Psoas muscle (tissue), 8 donors: ENCODE data around the gene MDM2. TPM values are rescaled to one million over a fixed set of nuclear protein-coding genes. Genes with fewer than 3 reads are reported as not detected.

ENCODE experiments used
- ATAC-seq, 4 donors: fragments of 200-7000 bp; cut with Tn5 transposase; one replicate each; pipeline ENCODE4 v1.9.1; 2020; ENCODE audit warnings: moderate library complexity in 3 of 4, mild to moderate bottlenecking in 2 of 4
- DNase-seq, 2 donors: peaks; one replicate each; pipeline ENCODE4 v3.0.0-alpha.2; 2020
- H3K27ac ChIP-seq: fragments of 200-600 bp; one replicate; pipeline ENCODE4 v1.8.0; 2022
- H3K27me3 ChIP-seq, 3 donors: fragments of 200-600 bp in 1 of 3; one replicate each; pipeline versions ENCODE4 v1.6.1 to v1.8.0; 2013 to 2022; ENCODE audit warnings: low read length in 2 of 3, mild to moderate bottlenecking in 2 of 3, moderate library complexity in 1 of 3; ENCODE audit not compliant: insufficient read depth in 3 of 3
- H3K36me3 ChIP-seq, 2 donors: fragments of 200-600 bp in 1 of 2; one replicate each; pipeline versions ENCODE4 v1.6.1 to v1.8.0; 2013 to 2022; ENCODE audit warnings: low read depth in 1 of 2, mild to moderate bottlenecking in 1 of 2, moderate library complexity in 1 of 2; ENCODE audit not compliant: insufficient read depth in 1 of 2
- H3K4me1 ChIP-seq: fragments of 200-600 bp; one replicate; pipeline ENCODE4 v1.8.0; 2022
- H3K4me3 ChIP-seq: fragments of 200-600 bp; one replicate; pipeline ENCODE4 v1.8.0; 2022; ENCODE audit warnings: mild to moderate bottlenecking
- H3K9me3 ChIP-seq: fragments of 200-600 bp; one replicate; pipeline ENCODE4 v1.8.0; 2022
- WGBS, 3 donors: extraction: QIAGEN DNeasy Blood & Tissue Kit; methylation state at CpG; one replicate each; pipeline versions ENCODE4 v1.1.6 to v1.1.7; 2013; 5-methylcytosine and 5-hydroxymethylcytosine counted together
- intact Hi-C, 2 donors: fragments of 100-400 bp; cut with DNase I; formaldehyde crosslinking; loops; one replicate each; pipeline versions ENCODE4 v1.11.0 to v1.14.2; 2022
- polyA plus RNA-seq, 3 donors: library from polyadenylated mRNA; stranded (reverse); fragments of 200-250 nt; gene quantifications; one replicate each; pipeline ENCODE4 v1.2.3, GENCODE V29; 2013
- total RNA-seq, 4 donors: library from RNA; stranded (reverse); fragmentation: NEBNext Ultra II Directional in 2 of 4; extraction: Animal tissue kit (Norgen Biotek cat#: 25700) in 2 of 4; gene quantifications; one replicate each; pipeline versions ENCODE4 v1.2.1 to v1.2.4, GENCODE V29; 2021 to 2023
- TF ChIP-seq, protein P1 (sequence below): fragments of 200-600 bp; IDR thresholded peaks from one replicate; pipeline ENCODE4 v1.8.0; 2022; ENCODE audit warnings: antibody characterized with exemption
- donor health status: healthy with polysubstance abuse.
- donor health status: DM: no; HTN: no; CAD: no; lungs with moderate emphysema.
- donor health status: Bipolar disorder and iron deficiency.
- donor health status: healthy.
- donor health status: DM: yes; HTN: yes; CAD: no.
- donor health status: DM: no; HTN: no; CAD: no.
- donor health status: DM: no; HTN: no; CAD: no.
- donor health status: DM: yes; HTN: yes; CAD: no.

The MDM2 gene
- total and polyA plus RNA-seq, 7 donors: 25.0 to 455 (median 51.8) TPM

DNA sequence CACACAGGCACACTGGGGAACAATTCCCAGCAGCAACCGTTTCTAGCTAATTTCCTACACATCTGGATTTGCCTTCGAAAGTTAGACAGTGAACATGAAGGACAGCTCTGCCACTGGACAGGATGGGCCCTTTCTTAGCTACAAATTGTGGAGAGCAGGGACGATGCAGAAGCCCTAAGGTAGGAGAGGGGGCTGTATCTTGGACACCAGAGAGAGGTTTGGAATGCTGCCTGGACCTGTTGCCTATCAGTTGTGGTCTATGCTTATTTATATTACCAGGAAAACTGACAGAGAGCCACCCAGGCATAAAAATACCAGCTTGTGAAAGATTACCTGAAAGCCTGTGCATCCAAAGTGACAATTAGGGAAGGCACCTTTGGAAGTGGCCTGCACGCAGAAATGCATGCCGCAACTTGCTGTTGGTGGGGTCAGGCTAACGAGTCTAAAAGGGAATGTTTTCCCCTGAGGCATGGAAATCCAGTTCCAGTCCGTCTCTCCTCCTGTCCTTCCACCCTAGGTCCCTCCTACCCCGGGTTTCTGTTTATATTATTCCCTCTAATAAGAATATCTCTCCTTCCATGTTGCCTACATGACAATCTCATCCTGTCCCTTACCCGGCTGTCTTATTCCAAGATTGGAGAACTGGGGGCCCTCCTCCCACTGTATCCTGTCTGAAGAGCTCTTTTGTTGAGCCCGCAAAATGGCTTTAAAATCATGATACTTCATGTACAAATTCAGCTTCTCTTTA, 60.2 kb downstream of the MDM2 start:
- H3K36me3 ChIP-seq: peaks cover 4 to 11% of the 10 kb centered on the region in 2 donors

DNA sequence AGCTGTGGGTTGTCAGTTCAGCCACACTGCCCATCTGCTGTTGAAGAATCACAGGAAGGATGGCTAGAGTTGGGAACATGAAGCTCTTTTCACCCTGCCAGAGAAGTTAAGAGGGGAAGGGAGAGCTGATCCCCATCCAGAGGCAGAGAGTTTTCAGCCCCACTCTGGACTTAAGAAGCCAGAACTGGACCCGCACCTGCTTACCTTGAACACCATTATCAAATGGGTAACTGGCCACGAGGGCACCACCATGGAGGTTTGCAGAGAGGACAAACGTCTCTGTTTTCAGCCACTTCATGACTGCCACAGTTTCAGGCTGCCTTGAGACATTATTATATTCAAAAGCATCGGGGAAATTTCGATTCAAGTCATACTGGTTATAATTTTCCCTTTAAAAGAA, 62.0 kb downstream of the MDM2 start:
- H3K4me3 ChIP-seq: no peak overlapping the region
- no peaks in the 10 kb centered on the region for H3K9me3 ChIP-seq
- no peak overlapping the region for H3K27ac ChIP-seq
- H3K36me3 ChIP-seq: peaks cover 4 to 11% of the 10 kb centered on the region in 2 donors
- 82 to 85% (median 84%) methylated on average over 5 of the region's 5 CpGs for WGBS, 3 donors
- ATAC-seq (no peak), DNase-seq (no peak)
- peaks cover 0 to 5% (median 0%) of the 10 kb centered on the region in 3 donors for H3K27me3 ChIP-seq
- no peaks in the 10 kb centered on the region for H3K4me1 ChIP-seq
- TF ChIP-seq, protein P1, sequence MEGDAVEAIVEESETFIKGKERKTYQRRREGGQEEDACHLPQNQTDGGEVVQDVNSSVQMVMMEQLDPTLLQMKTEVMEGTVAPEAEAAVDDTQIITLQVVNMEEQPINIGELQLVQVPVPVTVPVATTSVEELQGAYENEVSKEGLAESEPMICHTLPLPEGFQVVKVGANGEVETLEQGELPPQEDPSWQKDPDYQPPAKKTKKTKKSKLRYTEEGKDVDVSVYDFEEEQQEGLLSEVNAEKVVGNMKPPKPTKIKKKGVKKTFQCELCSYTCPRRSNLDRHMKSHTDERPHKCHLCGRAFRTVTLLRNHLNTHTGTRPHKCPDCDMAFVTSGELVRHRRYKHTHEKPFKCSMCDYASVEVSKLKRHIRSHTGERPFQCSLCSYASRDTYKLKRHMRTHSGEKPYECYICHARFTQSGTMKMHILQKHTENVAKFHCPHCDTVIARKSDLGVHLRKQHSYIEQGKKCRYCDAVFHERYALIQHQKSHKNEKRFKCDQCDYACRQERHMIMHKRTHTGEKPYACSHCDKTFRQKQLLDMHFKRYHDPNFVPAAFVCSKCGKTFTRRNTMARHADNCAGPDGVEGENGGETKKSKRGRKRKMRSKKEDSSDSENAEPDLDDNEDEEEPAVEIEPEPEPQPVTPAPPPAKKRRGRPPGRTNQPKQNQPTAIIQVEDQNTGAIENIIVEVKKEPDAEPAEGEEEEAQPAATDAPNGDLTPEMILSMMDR: no peak
- intact Hi-C loops: no loop called here

More for the DNA sequence above, 60.2 kb downstream of the MDM2 start:
- Histone ChIP-seq H3K27ac (no peak overlapping the region), H3K4me1 (no peaks in the 10 kb centered on the region), H3K9me3 (no peaks in the 10 kb centered on the region), H3K27me3 (peaks cover 0 to 5% (median 0%) of the 10 kb centered on the region in 3 donors), H3K4me3 (no peak overlapping the region)
- no peak for DNase-seq
- TF ChIP-seq, protein P1: no peak
- ATAC-seq: no peak
- intact Hi-C loops: loop anchor here in 1 of 2 donors (10.0 kb wide), 1 partner anchor 207 kb away; no protein-coding TSS in a partner anchor
- 66 to 67% (median 66%) methylated on average over 10 of the region's 10 CpGs for WGBS, 3 donors

DNA sequence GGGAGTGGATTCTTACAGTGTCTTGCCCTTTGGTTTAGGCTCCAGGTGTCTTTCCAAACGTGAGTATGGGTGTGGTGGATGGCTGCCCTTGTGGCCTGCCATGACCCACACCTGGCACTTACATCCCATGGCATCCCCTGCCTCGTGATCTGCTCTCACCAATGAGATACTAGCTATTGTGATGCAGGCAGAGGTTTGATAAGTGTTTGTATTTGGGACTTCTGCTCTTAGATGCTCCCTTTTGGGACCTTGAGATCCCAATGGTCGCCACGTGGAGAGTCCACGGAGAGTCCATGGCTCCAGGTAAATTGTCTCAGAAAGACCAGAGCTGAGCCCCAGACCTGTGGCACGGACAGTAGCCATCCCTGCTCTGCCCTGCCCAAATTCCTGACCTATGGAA, 62.5 kb downstream of the MDM2 start:
- 82 to 86% (median 82%) methylated on average over 6 of the region's 6 CpGs for WGBS, 3 donors
- Histone ChIP-seq H3K27ac (no peak overlapping the region), H3K4me1 (no peaks in the 10 kb centered on the region), H3K27me3 (peaks cover 0 to 5% (median 0%) of the 10 kb centered on the region in 3 donors), H3K9me3 (no peaks in the 10 kb centered on the region), H3K4me3 (no peak overlapping the region), H3K36me3 (peaks cover 4 to 11% of the 10 kb centered on the region in 2 donors)
- intact Hi-C loops: no loop called here
- TF ChIP-seq, protein P1: no peak
- ATAC-seq: no peak
- DNase-seq: no peak

DNA sequence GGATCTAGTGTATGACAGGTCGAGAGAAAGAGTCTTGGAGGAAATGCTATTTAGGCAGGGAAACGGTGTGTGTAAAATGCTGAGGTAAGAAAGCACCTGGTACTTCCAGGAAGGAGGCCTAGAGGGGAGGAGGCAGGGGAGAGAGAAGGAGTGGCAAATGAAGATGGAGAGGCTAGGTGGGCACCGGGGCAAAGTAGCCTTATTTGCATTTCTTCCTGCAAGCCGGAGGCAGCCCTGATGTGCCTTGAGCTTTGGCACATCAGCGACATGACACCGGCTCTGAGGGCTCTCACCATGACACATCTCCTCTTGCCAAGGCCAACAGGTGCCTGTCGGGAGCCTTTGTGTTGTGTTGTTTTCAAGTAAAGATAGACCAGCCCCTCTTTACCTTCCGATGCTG, 63.4 kb downstream of the MDM2 start:
- 48 to 71% (median 69%) methylated on average over 8 of the region's 8 CpGs for WGBS, 3 donors
- Histone ChIP-seq H3K27ac (no peak overlapping the region), H3K27me3 (peaks cover 0 to 5% (median 0%) of the 10 kb centered on the region in 3 donors), H3K4me3 (no peak overlapping the region), H3K36me3 (peaks cover 4 to 10% of the 10 kb centered on the region in 2 donors), H3K9me3 (no peaks in the 10 kb centered on the region), H3K4me1 (no peaks in the 10 kb centered on the region)
- DNase-seq (no peak), ATAC-seq (no peak)
- TF ChIP-seq, protein P1: no peak
- intact Hi-C loops: no loop called here
